G401.6 (cell line): ENCODE measurements around the gene PLPP4.
"Not testable (repeated sequence)": the region's sequence is repeated elsewhere in the genome, so short reads cannot be mapped to it uniquely, and the experiment has no call there.

Experiments
- FAIRE-seq: peaks from 2 replicates; lab custom pipeline; 2012; peaks lifted over from hg19 to GRCh38; lab: Jason Lieb, UNC

Gene PLPP4

GRCh38 chr10:120490288-120490687, 33.3 kb downstream of the PLPP4 start:
- no peak for FAIRE-seq

GRCh38 chr10:120492346-120492745, 35.3 kb downstream of the PLPP4 start:
- no peak for FAIRE-seq

GRCh38 chr10:120493411-120494312, 36.6 kb downstream of the PLPP4 start:
- no peak for FAIRE-seq

GRCh38 chr10:120494313-120494710, 37.3 kb downstream of the PLPP4 start:
- no peak for FAIRE-seq

GRCh38 chr10:120495226-120496009, 38.4 kb downstream of the PLPP4 start:
- no peak for FAIRE-seq

GRCh38 chr10:120499883-120500282, 42.9 kb downstream of the PLPP4 start:
- no peak for FAIRE-seq

GRCh38 chr10:120503689-120504088, 46.7 kb downstream of the PLPP4 start:
- no peak for FAIRE-seq

- not testable (repeated sequence) for FAIRE-seq
Observed at GRCh38 chr10:120504227-120504626, 47.2 kb downstream of the PLPP4 start.

- FAIRE-seq = no peak
Observed at GRCh38 chr10:120505056-120505455, 48.0 kb downstream of the PLPP4 start.

GRCh38 chr10:120505866-120506265, 48.8 kb downstream of the PLPP4 start:
- no peak for FAIRE-seq

GRCh38 chr10:120506674-120507073, 49.6 kb downstream of the PLPP4 start:
- FAIRE-seq = no peak

- no peak for FAIRE-seq
Observed at GRCh38 chr10:120507175-120507574, 50.1 kb downstream of the PLPP4 start.

- no peak for FAIRE-seq
Observed at GRCh38 chr10:120507651-120508050, 50.6 kb downstream of the PLPP4 start.

- FAIRE-seq = no peak
Observed at GRCh38 chr10:120508393-120508792, 51.4 kb downstream of the PLPP4 start.

GRCh38 chr10:120508966-120509365, 51.9 kb downstream of the PLPP4 start:
- FAIRE-seq = no peak

- no peak for FAIRE-seq
Observed at GRCh38 chr10:120511165-120511564, 54.1 kb downstream of the PLPP4 start.

- FAIRE-seq = no peak
Observed at GRCh38 chr10:120513307-120513796, 56.3 kb downstream of the PLPP4 start.

GRCh38 chr10:120514035-120514620, 57.1 kb downstream of the PLPP4 start:
- FAIRE-seq = no peak

- FAIRE-seq = no peak
Observed at GRCh38 chr10:120514959-120515358, 57.9 kb downstream of the PLPP4 start.

GRCh38 chr10:120515741-120516140, 58.7 kb downstream of the PLPP4 start:
- no peak for FAIRE-seq

- no peak for FAIRE-seq
Observed at GRCh38 chr10:120516426-120516825, 59.4 kb downstream of the PLPP4 start.

- FAIRE-seq = no peak
Observed at GRCh38 chr10:120517196-120517595, 60.2 kb downstream of the PLPP4 start.
